K562 (cell line): ENCODE results near the gene C15orf61. TPM values are rescaled to one million over a fixed set of nuclear protein-coding genes. Genes with fewer than 3 reads are reported as not detected.

Source experiments
- KDM2B ChIP-seq: fragments of 250-450 bp; sonication (Bioruptor Pico); IDR thresholded peaks from 2 replicates; pipeline ENCODE4 v1.8.0; 2021; ENCODE audit warnings: mild to moderate bottlenecking, moderate library complexity
- MTA1 ChIP-seq: fragments of 450-650 bp; IDR thresholded peaks from 2 replicates; pipeline ENCODE4 v1.6.1; 2017; ENCODE audit warnings: borderline replicate concordance
- ZNF140 ChIP-seq: fragments of 250-450 bp; sonication (Bioruptor Pico); IDR thresholded peaks from 2 replicates; pipeline ENCODE4 v1.8.0; 2021; ENCODE audit warnings: moderate library complexity, mild to moderate bottlenecking, inconsistent platforms
- polyA plus RNA-seq, 8 experiments: library from polyadenylated mRNA; depleted of rRNA in 4 of 8; stranded (reverse) in 5 of 8; unstranded in 3 of 8; fragments of >200 nt; fragmentation: Nextera tagmentation in 2 of 8; fragmentation: Illumina TruSeq in 1 of 8; extraction: Ambion mirVana in 2 of 8; extraction: Trizol in 1 of 8; gene quantifications; 2 replicates each; pipeline versions ENCODE4 v1.2.1 to v1.2.3, GENCODE V29; 2011 to 2014; ENCODE audit warnings: inconsistent platforms in 1 of 8, missing spikeins in 1 of 8
- total RNA-seq, 7 experiments: library from RNA; depleted of rRNA in 6 of 7; stranded (reverse); fragments of >200 nt in 6 of 7; fragmentation: Illumina TruSeq in 2 of 7; extraction: Trizol in 2 of 7; gene quantifications; 2 replicates each; pipeline versions ENCODE4 v1.2.1 to v1.2.3, GENCODE V29; 2011 to 2021; ENCODE audit warnings: low replicate concordance in 1 of 7

C15orf61 gene
- total and polyA plus RNA-seq, 9 of the 15 experiments (the other 6 are each of a cell fraction or from before 2014, with no cell fraction given) = 1.6 to 10.5 (median 4.3) TPM

DNA sequence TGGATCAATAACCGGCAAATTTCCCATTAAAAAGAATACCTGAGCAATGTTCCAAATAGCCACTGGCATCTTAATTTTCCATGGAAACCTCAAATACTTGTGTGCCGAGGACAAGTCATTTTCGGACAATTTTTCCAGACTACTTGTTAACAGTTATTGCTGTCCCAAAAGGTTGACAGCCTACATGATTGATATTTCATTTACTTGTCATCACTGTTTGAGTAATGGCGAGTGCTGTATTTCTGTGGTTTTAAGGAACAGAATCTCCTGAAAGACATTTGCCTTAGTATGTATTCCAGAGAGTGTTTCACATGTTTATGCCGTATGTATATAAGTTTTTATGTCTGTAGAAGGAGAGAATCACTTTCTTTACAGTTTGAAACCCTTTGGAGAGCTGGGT is 58.2 kb downstream of the C15orf61 start (continued):
- TF ChIP-seq KDM2B = no peak
- TF ChIP-seq ZNF140 = no peak
- no peak for TF ChIP-seq MTA1

Other genes with a start within 250 kb of the C15orf61 start
- gene MAP2K5, start 21.6 kb downstream of the C15orf61 start, total RNA-seq (2014; rRNA removed) = 7.3 and 7.4 TPM in 2 replicates
- 6.7 and 8.3 TPM in 2 replicates for gene MAP2K5, start 21.6 kb downstream of the C15orf61 start, total RNA-seq (2014; rRNA removed; fragmentation: Illumina TruSeq; extraction: Trizol)
- 7.5 and 8.3 TPM in 2 replicates for gene MAP2K5, start 21.6 kb downstream of the C15orf61 start, total RNA-seq (2015; rRNA removed; fragmentation: Illumina TruSeq; extraction: Trizol)
- 16.5 and 17.6 TPM in 2 replicates for gene MAP2K5, start 21.6 kb downstream of the C15orf61 start, total RNA-seq (2021)
- gene MAP2K5, start 21.6 kb downstream of the C15orf61 start, polyA plus RNA-seq (2011; rRNA removed) = 3.9 and 5.0 TPM in 2 replicates
- 13.9 and 14.3 TPM in 2 replicates for gene MAP2K5, start 21.6 kb downstream of the C15orf61 start, polyA plus RNA-seq (2014; fragmentation: Illumina TruSeq; extraction: Trizol)
- gene MAP2K5, start 21.6 kb downstream of the C15orf61 start, polyA plus RNA-seq (2014; fragmentation: Nextera tagmentation; extraction: Ambion mirVana) = 1 to 10 TPM in 1 of 2 experiments, under 1 TPM in 1; 0.41 to 1.6 TPM
- 5.3 and 8.0 TPM in 2 replicates for gene MAP2K5, start 21.6 kb downstream of the C15orf61 start, polyA plus RNA-seq (2014; rRNA removed)